K562 (cell line): Measurements from ENCODE around the gene SPRN. TPM values are rescaled to one million over a fixed set of nuclear protein-coding genes. Genes with fewer than 3 reads are reported as not detected.
A peak's percentile ranks its signal among the peaks of the same experiment; 100 is the strongest.

ENCODE experiments used
- ATAC-seq: fragments of 200-7000 bp; cut with Tn5 transposase; 3 replicates; pipeline ENCODE4 v1.9.1; 2020; ENCODE audit warnings: moderate library complexity
- BruUV-seq: library from RNA; stranded (reverse); fragments of 400-500 nt; replicated peaks from 2 replicates; lab custom pipeline; 2021; lab: Mats Ljungman, UMichigan
- CTCF ChIA-PET: fragments of 300-600 bp; formaldehyde crosslinking; extraction: SDS; loops from one replicate; lab custom pipeline; 2021; ENCODE audit warnings: low intra/inter-chr PET ratio; lab: Yijun Ruan, JAX
- POLR2A ChIA-PET: fragments of 300-600, 350-650 bp; sonication (Branson Sonifier 250); formaldehyde crosslinking; extraction: SDS; loops from one replicate; lab custom pipeline; 2021; ENCODE audit warnings: antibody characterized with exemption, inconsistent platforms; lab: Yijun Ruan, JAX
- DNase-seq, 4 experiments: peaks; one replicate each; pipeline versions ENCODE4 v3.0.0 to v3.0.0-alpha.2; 2011 to 2018; ENCODE audit warnings: low spot score in 3 of 4, mixed read lengths in 3 of 4; ENCODE audit errors: extremely low read depth in 1 of 4
- FAIRE-seq: peaks from 2 replicates; lab custom pipeline; 2011; peaks lifted over from hg19 to GRCh38; lab: Jason Lieb, UNC
- H2AFZ ChIP-seq: 2 replicates; pipeline ENCODE4 v1.6.0; 2011; ENCODE audit warnings: low read depth, low read length, control low read depth, inconsistent platforms
- H3K27ac ChIP-seq: fragments of 200-600 bp; 3 replicates; pipeline ENCODE4 v1.8.0; 2011; ENCODE audit warnings: low read depth, mild to moderate bottlenecking, control low read depth, inconsistent platforms, low read length, moderate library complexity, mixed read lengths; ENCODE audit errors: extremely low read depth
- H3K27me3 ChIP-seq, 2 experiments: fragments of 300-600 bp in 1 of 2; 2 replicates in 1 of 2; 3 replicates in 1 of 2; pipeline versions ENCODE4 v1.6.0 to v1.8.0; 2011; ENCODE audit warnings: inconsistent platforms in 2 of 2, low read length in 2 of 2, mild to moderate bottlenecking in 1 of 2, mixed read lengths in 1 of 2, moderate library complexity in 1 of 2; ENCODE audit not compliant: control insufficient read depth in 2 of 2, insufficient read depth in 2 of 2
- H3K36me3 ChIP-seq: fragments of 300-600 bp; 3 replicates; pipeline ENCODE4 v1.8.0; 2011; ENCODE audit warnings: mild to moderate bottlenecking, low read length, inconsistent platforms; ENCODE audit not compliant: control insufficient read depth, insufficient read depth
- H3K4me1 ChIP-seq, 2 experiments: fragments of 200-600 bp in 1 of 2; replicated peaks in 1 of 2; 2 replicates in 1 of 2; 3 replicates in 1 of 2; pipeline versions ENCODE4 v1.5.1 to v1.8.0; 2011; ENCODE audit warnings: inconsistent platforms in 2 of 2, low read length in 2 of 2, mild to moderate bottlenecking in 1 of 2, mixed read lengths in 1 of 2, moderate library complexity in 1 of 2; ENCODE audit not compliant: control insufficient read depth in 2 of 2, insufficient read depth in 2 of 2
- H3K4me2 ChIP-seq: 2 replicates; pipeline ENCODE4 v1.6.1; 2011; ENCODE audit warnings: low read length, control low read depth, inconsistent platforms, mixed read lengths; ENCODE audit not compliant: insufficient read depth
- H3K4me3 ChIP-seq: fragments of 200-600 bp; sonication (generic), shearing (Covaris generic); 2 replicates; pipeline ENCODE4 v1.5.1; 2016; ENCODE audit warnings: control low read depth, inconsistent platforms
- H3K79me2 ChIP-seq: fragments of 200-600 bp; 3 replicates; pipeline ENCODE4 v1.8.0; 2011; ENCODE audit warnings: low read length, inconsistent platforms; ENCODE audit not compliant: control insufficient read depth, insufficient read depth
- H3K9ac ChIP-seq, 2 experiments: 2 replicates each; pipeline versions ENCODE4 v1.6.0 to v1.6.1; 2011; ENCODE audit warnings: low read depth in 2 of 2, low read length in 2 of 2, control low read depth in 1 of 2, inconsistent platforms in 1 of 2, mild to moderate bottlenecking in 1 of 2, mixed read lengths in 1 of 2; ENCODE audit not compliant: insufficient read depth in 1 of 2
- H3K9me1 ChIP-seq: one replicate; pipeline ENCODE4 v1.6.0; 2011; ENCODE audit warnings: inconsistent platforms, mild to moderate bottlenecking, low read length, moderate library complexity; ENCODE audit not compliant: control insufficient read depth, insufficient read depth
- H3K9me3 ChIP-seq: replicated peaks from 2 replicates; pipeline ENCODE4 v1.5.1; 2011; ENCODE audit warnings: low read depth, low read length, inconsistent platforms; ENCODE audit not compliant: control insufficient read depth, insufficient read depth
- H4K20me1 ChIP-seq: replicated peaks from 2 replicates; pipeline ENCODE4 v1.6.1; 2011; ENCODE audit warnings: low read length, inconsistent platforms, mixed read lengths; ENCODE audit not compliant: control insufficient read depth, insufficient read depth
- CCAR2 ChIP-seq: fragments of 200-400 bp; formaldehyde crosslinking; IDR thresholded peaks from 2 replicates; pipeline ENCODE4 v1.6.1; 2017; ENCODE audit warnings: mild to moderate bottlenecking, low read depth, low read length
- CREB3 ChIP-seq: fragments of 450-650 bp; conservative IDR thresholded peaks from 2 replicates; pipeline ENCODE4 v1.6.1; 2016; ENCODE audit warnings: missing genetic modification characterization, low read depth, mild to moderate bottlenecking, missing compliant biosample characterization, moderate library complexity
- CREM ChIP-seq: IDR thresholded peaks from 2 replicates; pipeline ENCODE4 v1.6.1; 2014; ENCODE audit warnings: antibody characterized with exemption, low read depth
- HMBOX1 ChIP-seq: sonication (generic); IDR thresholded peaks from 2 replicates; pipeline ENCODE4 v1.6.1; 2016
- HOMEZ ChIP-seq: fragments of 250-450 bp; sonication (Bioruptor Pico); IDR thresholded peaks from 2 replicates; pipeline ENCODE4 v1.4.0; 2020; ENCODE audit warnings: mild to moderate bottlenecking, moderate library complexity
- PBX2 ChIP-seq, 2 experiments: IDR thresholded peaks in 1 of 2; conservative IDR thresholded peaks in 1 of 2; 2 replicates each; pipeline ENCODE4 v1.6.1; 2016; ENCODE audit warnings: low read depth in 2 of 2, mild to moderate bottlenecking in 1 of 2, missing compliant biosample characterization in 1 of 2, missing genetic modification characterization in 1 of 2, moderate library complexity in 1 of 2
- RFX1 ChIP-seq: fragments of 450-650 bp; IDR thresholded peaks from 2 replicates; pipeline ENCODE4 v1.6.1; 2016; ENCODE audit warnings: mild to moderate bottlenecking, moderate library complexity
- SAFB ChIP-seq: fragments of 200-400 bp; formaldehyde crosslinking; IDR thresholded peaks from 2 replicates; pipeline ENCODE4 v1.6.1; 2017; ENCODE audit warnings: low read depth, low read length, borderline replicate concordance
- TCF7L2 ChIP-seq: fragments of 150-350 bp; IDR thresholded peaks from 2 replicates; pipeline ENCODE4 v1.6.1; 2016; ENCODE audit warnings: low read depth, mild to moderate bottlenecking, low read length, moderate library complexity
- TFE3 ChIP-seq: fragments of 450-650 bp; formaldehyde crosslinking; IDR thresholded peaks from 2 replicates; pipeline ENCODE4 v1.4.0; 2020; ENCODE audit warnings: mild to moderate bottlenecking, mixed read lengths
- U2AF2 ChIP-seq: fragments of 200-400 bp; formaldehyde crosslinking; optimal IDR thresholded peaks from 2 replicates; pipeline ENCODE3; 2017; ENCODE audit warnings: low read depth, mild to moderate bottlenecking, low read length
- ZBTB7A ChIP-seq: IDR thresholded peaks from 2 replicates; pipeline ENCODE4 v1.6.1; 2011; ENCODE audit warnings: low read depth, mild to moderate bottlenecking, low read length, moderate library complexity, borderline replicate concordance; ENCODE audit not compliant: control insufficient read depth
- ZFX ChIP-seq: sonication (generic); formaldehyde crosslinking; IDR thresholded peaks from 2 replicates; pipeline ENCODE4 v1.8.0; 2022; ENCODE audit warnings: mild to moderate bottlenecking, missing genetic modification reagents, moderate library complexity
- WGBS: fragments of 100-300 bp; shearing (Covaris generic); methylation state at CpG from one replicate; pipeline ENCODE4 v1.1.6; 2016; ENCODE audit warnings: low coverage, mixed read lengths; ENCODE audit not compliant: insufficient coverage; ENCODE audit errors: missing lambda C conversion rate; 5-methylcytosine and 5-hydroxymethylcytosine counted together
- in situ Hi-C: fragments of 300-500 bp; cut with MboI; formaldehyde crosslinking; loops from 4 replicates; pipeline ENCODE4 v1.15.0; 2018; ENCODE audit warnings: inconsistent platforms, mixed read lengths
- intact Hi-C: fragments of 100-400 bp; cut with micrococcal nuclease; formaldehyde crosslinking; loops from 2 replicates; pipeline ENCODE4 v1.14.2; 2022
- polyA plus RNA-seq, 8 experiments: library from polyadenylated mRNA; depleted of rRNA in 4 of 8; stranded (reverse) in 5 of 8; unstranded in 3 of 8; fragments of >200 nt; fragmentation: Nextera tagmentation in 2 of 8; fragmentation: Illumina TruSeq in 1 of 8; extraction: Ambion mirVana in 2 of 8; extraction: Trizol in 1 of 8; gene quantifications; 2 replicates each; pipeline versions ENCODE4 v1.2.1 to v1.2.3, GENCODE V29; 2011 to 2014; ENCODE audit warnings: inconsistent platforms in 1 of 8, missing spikeins in 1 of 8
- total RNA-seq, 7 experiments: library from RNA; depleted of rRNA in 6 of 7; stranded (reverse); fragments of >200 nt in 6 of 7; fragmentation: Illumina TruSeq in 2 of 7; extraction: Trizol in 2 of 7; gene quantifications; 2 replicates each; pipeline versions ENCODE4 v1.2.1 to v1.2.3, GENCODE V29; 2011 to 2021; ENCODE audit warnings: low replicate concordance in 1 of 7

Gene SPRN
- total and polyA plus RNA-seq, 9 of the 15 experiments (the other 6 are each of a cell fraction or from before 2014, with no cell fraction given) = 0.04 TPM; not detected in 8

GRCh38 chr10:133394801-133395221 is 29.6 kb downstream of the SPRN start:
- DNase-seq (peak; percentile 20 to 46 (median 25)), ATAC-seq (peak; percentile 46), FAIRE-seq (peak; percentile 72)
- Histone ChIP-seq H3K4me1 (peaks cover 17 to 55% of the 10 kb centered on the region in 2 experiments), H3K27ac (peak overlapping the region; percentile 98), H3K36me3 (peaks cover 32% of the 10 kb centered on the region; the same call in 1 of the 3 replicates), H3K4me3 (peak overlapping the region; percentile 66), H3K27me3 (no peaks in the 10 kb centered on the region), H3K9ac (peak overlapping the region; percentile 90 to 99), H2AFZ (peak overlapping the region; percentile 63; the same call in 1 of the 2 replicates), H3K9me1 (no peaks in the 10 kb centered on the region), H3K4me2 (peak overlapping the region; percentile 87), H3K79me2 (peaks cover 20% of the 10 kb centered on the region), H3K9me3 (no peaks in the 10 kb centered on the region)
- WGBS = 2% methylated on average over 18 of the region's 21 CpGs
- TSS peak; percentile 52 for BruUV-seq
- POLR2A ChIA-PET = no interaction called here
- CTCF ChIA-PET = no interaction called here
- intact Hi-C loops = loop anchor here (5.0 to 10.0 kb wide), 2 partner anchors 38 to 70 kb away; partner anchors contain the start of gene FUOM
- TF ChIP-seq RFX1 = no peak
- TF ChIP-seq CCAR2 = no peak
- TF ChIP-seq U2AF2 = no peak
- no peak for TF ChIP-seq PBX2 (CRISPR knock-in tag; IDR thresholded peaks at IDR 0.05; ENCODE audit: low read depth)
- TF ChIP-seq PBX2 (tag; conservative IDR thresholded peaks at IDR 0.05; ENCODE audit: low read depth) = no peak
- no peak for TF ChIP-seq ZBTB7A
- no peak for TF ChIP-seq SAFB
- peak; percentile 8; the same call in 1 of the 2 replicates for TF ChIP-seq ZFX (CRISPR knock-in tag)
- 0 out of 2 replicates have a peak, but pooled peaks have one; percentile 30 for TF ChIP-seq TFE3 (CRISPR knock-in tag)
- peak; percentile 28; the same call in 1 of the 2 replicates for TF ChIP-seq HMBOX1
- TF ChIP-seq HOMEZ (CRISPR knock-in tag) = no peak
- no peak for TF ChIP-seq TCF7L2
- 0 out of 2 replicates have a peak, but pooled peaks have one; percentile 21 for TF ChIP-seq CREB3 (tag)
- peak; percentile 17; the same call in 1 of the 2 replicates for TF ChIP-seq CREM
- TF ChIP-seq, all 486 proteins: peak for 5
- H4K20me1 ChIP-seq = no peaks in the 10 kb centered on the region
- in situ Hi-C loops = no loop called here
